ENCODE results near the gene TMEM185B. TPM values are rescaled to one million over a fixed set of nuclear protein-coding genes. Genes with fewer than 3 reads are reported as not detected.

Gene TMEM185B
- total and polyA plus RNA-seq, 2 donors (not counting 1 experiment from before 2014, with no cell fraction given): 25.9 to 28.8 TPM

DNA sequence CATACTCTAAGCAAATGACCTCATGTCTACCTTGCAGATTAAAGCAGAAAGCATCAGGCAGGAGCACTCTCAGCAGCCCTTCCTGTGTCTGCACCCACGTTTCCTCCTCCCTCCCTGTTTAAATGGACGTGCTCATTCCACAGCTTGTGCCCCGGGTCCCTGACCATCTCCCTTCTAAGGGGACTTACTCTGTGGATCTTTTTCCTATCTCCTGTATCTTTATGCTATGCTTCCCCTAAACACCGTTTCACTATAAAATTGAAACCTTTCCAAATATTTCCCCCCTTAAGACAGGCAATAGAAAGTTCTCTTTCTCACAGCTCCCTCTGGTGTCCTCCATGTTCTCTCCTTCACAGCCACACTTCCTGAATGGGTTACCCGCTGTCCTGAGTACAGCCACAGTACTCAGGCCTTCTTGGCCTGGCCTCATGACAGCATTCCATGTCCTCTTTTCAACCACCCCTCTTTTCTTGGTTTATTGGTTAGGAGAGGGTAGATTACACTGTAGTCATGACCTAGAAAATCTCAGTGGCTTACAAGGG lies 41.1 kb downstream of the TMEM185B start:
- Histone ChIP-seq H2AFZ (ENCODE audit: low read length) (no peak overlapping the region), H3K36me3 (ENCODE audit: control insufficient read depth, insufficient read depth, low read length) (no peaks in the 10 kb centered on the region), H3K4me3 (replicated peaks in 1 of 4; ENCODE audit: control extremely low read depth in 1 of 4, insufficient read depth in 1 of 4, low read depth in 3 of 4, low read length in 4 of 4) (no peak overlapping the region), H3K27me3 (ENCODE audit: control insufficient read depth, insufficient read depth, low read length) (no peaks in the 10 kb centered on the region), H4K20me1 (ENCODE audit: control insufficient read depth, extremely low read depth, insufficient read depth, low read length) (no peaks in the 10 kb centered on the region), H3K4me1 (ENCODE audit: control insufficient read depth, extremely low read depth, insufficient read depth, low read length) (no peaks in the 10 kb centered on the region), H3K27ac (ENCODE audit: insufficient read depth, low read length) (no peak overlapping the region), H3K79me2 (ENCODE audit: control insufficient read depth, insufficient read depth, low read length) (no peaks in the 10 kb centered on the region), H3K9me3 (ENCODE audit: control insufficient read depth, insufficient read depth, low read depth, low read length) (no peaks in the 10 kb centered on the region), H3K4me2 (ENCODE audit: extremely low read depth, insufficient read depth, low read length) (no peak overlapping the region), H3K9ac (ENCODE audit: insufficient read depth, low read length) (no peak overlapping the region)
- TF ChIP-seq, protein P1, sequence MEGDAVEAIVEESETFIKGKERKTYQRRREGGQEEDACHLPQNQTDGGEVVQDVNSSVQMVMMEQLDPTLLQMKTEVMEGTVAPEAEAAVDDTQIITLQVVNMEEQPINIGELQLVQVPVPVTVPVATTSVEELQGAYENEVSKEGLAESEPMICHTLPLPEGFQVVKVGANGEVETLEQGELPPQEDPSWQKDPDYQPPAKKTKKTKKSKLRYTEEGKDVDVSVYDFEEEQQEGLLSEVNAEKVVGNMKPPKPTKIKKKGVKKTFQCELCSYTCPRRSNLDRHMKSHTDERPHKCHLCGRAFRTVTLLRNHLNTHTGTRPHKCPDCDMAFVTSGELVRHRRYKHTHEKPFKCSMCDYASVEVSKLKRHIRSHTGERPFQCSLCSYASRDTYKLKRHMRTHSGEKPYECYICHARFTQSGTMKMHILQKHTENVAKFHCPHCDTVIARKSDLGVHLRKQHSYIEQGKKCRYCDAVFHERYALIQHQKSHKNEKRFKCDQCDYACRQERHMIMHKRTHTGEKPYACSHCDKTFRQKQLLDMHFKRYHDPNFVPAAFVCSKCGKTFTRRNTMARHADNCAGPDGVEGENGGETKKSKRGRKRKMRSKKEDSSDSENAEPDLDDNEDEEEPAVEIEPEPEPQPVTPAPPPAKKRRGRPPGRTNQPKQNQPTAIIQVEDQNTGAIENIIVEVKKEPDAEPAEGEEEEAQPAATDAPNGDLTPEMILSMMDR (conservative IDR thresholded peaks at IDR 0.05 in 1 of 2, IDR thresholded peaks at IDR 0.05 in 1 of 2; ENCODE audit: low read depth in 1 of 2, low read length in 2 of 2): no peak
- no peak for TF ChIP-seq EZH2 (IDR thresholded peaks at IDR 0.05; ENCODE audit: low read length, missing control alignments)
- no peak for DNase-seq (ENCODE audit: low read depth in 2 of 2)

DNA sequence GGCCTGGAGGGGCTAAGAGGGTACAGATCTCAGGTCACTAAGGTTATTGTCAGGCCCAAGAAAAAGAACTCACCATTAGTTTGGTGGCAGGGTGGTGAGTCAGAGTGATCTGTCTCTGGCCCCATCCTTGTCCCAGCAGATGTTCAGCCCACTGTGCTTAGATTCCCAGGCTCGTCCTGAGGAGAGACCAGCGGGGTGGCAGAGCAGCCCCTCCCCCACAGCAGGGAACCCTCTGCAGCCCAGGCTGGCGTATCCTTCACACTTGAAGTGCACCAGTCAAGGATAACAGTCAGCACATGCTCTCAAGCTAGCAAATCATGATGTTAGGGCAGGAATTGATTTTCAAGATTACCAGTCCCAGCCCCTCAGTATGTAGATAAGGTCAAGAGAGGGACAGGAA lies 43.1 kb downstream of the TMEM185B start:
- Histone ChIP-seq H3K9ac (ENCODE audit: insufficient read depth, low read length) (no peak overlapping the region), H3K27me3 (ENCODE audit: control insufficient read depth, insufficient read depth, low read length) (no peaks in the 10 kb centered on the region), H3K27ac (ENCODE audit: insufficient read depth, low read length) (no peak overlapping the region), H3K79me2 (ENCODE audit: control insufficient read depth, insufficient read depth, low read length) (no peaks in the 10 kb centered on the region), H3K4me3 (replicated peaks in 1 of 4; ENCODE audit: control extremely low read depth in 1 of 4, insufficient read depth in 1 of 4, low read depth in 3 of 4, low read length in 4 of 4) (no peak overlapping the region), H3K4me1 (ENCODE audit: control insufficient read depth, extremely low read depth, insufficient read depth, low read length) (no peaks in the 10 kb centered on the region), H3K4me2 (ENCODE audit: extremely low read depth, insufficient read depth, low read length) (no peak overlapping the region), H2AFZ (ENCODE audit: low read length) (no peak overlapping the region), H4K20me1 (ENCODE audit: control insufficient read depth, extremely low read depth, insufficient read depth, low read length) (no peaks in the 10 kb centered on the region), H3K9me3 (ENCODE audit: control insufficient read depth, insufficient read depth, low read depth, low read length) (no peaks in the 10 kb centered on the region), H3K36me3 (ENCODE audit: control insufficient read depth, insufficient read depth, low read length) (no peaks in the 10 kb centered on the region)
- no peak for DNase-seq (ENCODE audit: low read depth in 2 of 2)
- TF ChIP-seq, protein P1 (conservative IDR thresholded peaks at IDR 0.05 in 1 of 2, IDR thresholded peaks at IDR 0.05 in 1 of 2; ENCODE audit: low read depth in 1 of 2, low read length in 2 of 2): no peak
- TF ChIP-seq EZH2 (IDR thresholded peaks at IDR 0.05; ENCODE audit: low read length, missing control alignments): no peak

DNA sequence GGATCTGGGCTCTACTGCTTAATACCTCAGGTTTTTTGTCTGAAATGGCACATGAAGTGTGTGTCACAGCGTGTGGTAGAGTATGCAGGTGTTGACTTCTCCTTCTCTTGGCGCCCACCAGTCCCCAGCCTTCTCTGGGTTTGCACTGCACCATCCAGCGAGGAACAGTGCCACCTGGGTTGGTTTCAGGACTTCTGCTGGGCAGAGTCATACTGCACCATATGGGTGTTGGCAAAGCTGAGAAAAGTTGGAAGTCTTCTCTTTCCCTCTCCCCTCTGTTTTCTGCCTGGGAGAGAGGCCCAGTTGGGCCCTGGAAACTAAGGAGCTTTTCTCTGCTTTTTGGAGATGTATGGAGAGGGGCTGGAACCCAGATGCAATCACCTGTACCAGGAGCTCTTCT lies 43.8 kb downstream of the TMEM185B start:
- no peak overlapping the region for H2AFZ ChIP-seq (ENCODE audit: low read length)
- H4K20me1 ChIP-seq (ENCODE audit: control insufficient read depth, extremely low read depth, insufficient read depth, low read length): no peaks in the 10 kb centered on the region
- no peaks in the 10 kb centered on the region for H3K79me2 ChIP-seq (ENCODE audit: control insufficient read depth, insufficient read depth, low read length)
- no peak overlapping the region for H3K9ac ChIP-seq (ENCODE audit: insufficient read depth, low read length)
- no peak overlapping the region for H3K27ac ChIP-seq (ENCODE audit: insufficient read depth, low read length)
- H3K4me2 ChIP-seq (ENCODE audit: extremely low read depth, insufficient read depth, low read length): no peak overlapping the region
- no peaks in the 10 kb centered on the region for H3K4me1 ChIP-seq (ENCODE audit: control insufficient read depth, extremely low read depth, insufficient read depth, low read length)
- H3K9me3 ChIP-seq (ENCODE audit: control insufficient read depth, insufficient read depth, low read depth, low read length): no peaks in the 10 kb centered on the region
- H3K27me3 ChIP-seq (ENCODE audit: control insufficient read depth, insufficient read depth, low read length): no peaks in the 10 kb centered on the region
- DNase-seq (ENCODE audit: low read depth in 2 of 2): no peak
- TF ChIP-seq, protein P1 (conservative IDR thresholded peaks at IDR 0.05 in 1 of 2, IDR thresholded peaks at IDR 0.05 in 1 of 2; ENCODE audit: low read depth in 1 of 2, low read length in 2 of 2): no peak
- TF ChIP-seq EZH2 (IDR thresholded peaks at IDR 0.05; ENCODE audit: low read length, missing control alignments): no peak
- no peaks in the 10 kb centered on the region for H3K36me3 ChIP-seq (ENCODE audit: control insufficient read depth, insufficient read depth, low read length)
- no peak overlapping the region for H3K4me3 ChIP-seq (replicated peaks in 1 of 4; ENCODE audit: control extremely low read depth in 1 of 4, insufficient read depth in 1 of 4, low read depth in 3 of 4, low read length in 4 of 4)

Measured in fibroblast of lung (primary cell).